Neural cell (in vitro differentiated cells): ENCODE data around the gene GPHN. TPM values are rescaled to one million over a fixed set of nuclear protein-coding genes. Genes with fewer than 3 reads are reported as not detected.

Source experiments
- H2AFZ ChIP-seq: fragments of 200-600, 300-800 bp; sonication (generic), shearing (Covaris generic); 2 replicates; pipeline ENCODE4 v1.6.0; 2014; ENCODE audit warnings: low read depth, mild to moderate bottlenecking, antibody characterized with exemption, low read length, moderate library complexity
- H3F3A ChIP-seq: fragments of 200-600 bp; shearing (Covaris generic); 2 replicates; pipeline ENCODE4 v1.6.1; 2016; ENCODE audit warnings: mild to moderate bottlenecking, moderate library complexity, mixed read lengths, antibody characterized with exemption, low read length; ENCODE audit not compliant: insufficient read depth, poor library complexity, severe bottlenecking
- H3K27ac ChIP-seq: fragments of 200-600, 300-800 bp; sonication (generic), shearing (Covaris generic); 2 replicates; pipeline ENCODE4 v1.5.1; 2014; ENCODE audit warnings: mild to moderate bottlenecking, low read length, moderate library complexity
- H3K27me3 ChIP-seq: fragments of 300-800, 200-600 bp; sonication (generic), shearing (Covaris generic); 2 replicates; pipeline ENCODE4 v1.6.0; 2014; ENCODE audit warnings: mild to moderate bottlenecking, low read depth, low read length, moderate library complexity; ENCODE audit not compliant: insufficient read depth
- H3K36me3 ChIP-seq: fragments of 300-800, 200-600 bp; sonication (generic), shearing (Covaris generic); 2 replicates; pipeline ENCODE4 v1.5.1; 2014; ENCODE audit warnings: mild to moderate bottlenecking, antibody characterized with exemption, low read length, moderate library complexity; ENCODE audit not compliant: insufficient read depth
- H3K4me2 ChIP-seq: fragments of 300-800, 200-600 bp; sonication (generic), shearing (Covaris generic); 2 replicates; pipeline ENCODE4 v1.6.0; 2014; ENCODE audit warnings: mild to moderate bottlenecking, low read length
- H3K4me3 ChIP-seq: fragments of 300-800, 200-600 bp; sonication (generic), shearing (Covaris generic); 2 replicates; pipeline ENCODE4 v1.5.1; 2014; ENCODE audit warnings: mild to moderate bottlenecking, low read length, moderate library complexity
- H3K79me2 ChIP-seq: fragments of 200-600 bp; shearing (Covaris generic); replicated peaks from 2 replicates; pipeline ENCODE4 v1.6.0; 2014; ENCODE audit warnings: mild to moderate bottlenecking, low read length, moderate library complexity; ENCODE audit not compliant: insufficient read depth
- H3K9ac ChIP-seq: fragments of 300-800, 200-600 bp; sonication (generic), shearing (Covaris generic); 2 replicates; pipeline ENCODE4 v1.6.1; 2016; ENCODE audit warnings: mild to moderate bottlenecking, low read length, mixed read lengths
- H3K9me2 ChIP-seq: fragments of 200-600 bp; shearing (Covaris generic); 2 replicates; pipeline ENCODE4 v1.6.1; 2016; ENCODE audit warnings: mild to moderate bottlenecking, low read length, mixed read lengths; ENCODE audit not compliant: insufficient read depth
- H3K9me3 ChIP-seq: fragments of 200-600, 300-800 bp; sonication (generic), shearing (Covaris generic); 2 replicates; pipeline ENCODE4 v1.6.1; 2016; ENCODE audit warnings: mild to moderate bottlenecking, mixed run types, low read length, moderate library complexity, mixed read lengths
- H4K20me1 ChIP-seq: fragments of 200-600 bp; shearing (Covaris generic); 2 replicates; pipeline ENCODE4 v1.6.1; 2016; ENCODE audit warnings: mild to moderate bottlenecking, mixed run types; ENCODE audit not compliant: insufficient read depth
- EP300 ChIP-seq: fragments of 450-650 bp; conservative IDR thresholded peaks from 2 replicates; pipeline ENCODE4 v1.6.1; 2014; ENCODE audit warnings: antibody characterized with exemption, mild to moderate bottlenecking, moderate library complexity; ENCODE audit not compliant: poor library complexity, severe bottlenecking
- EZH2 ChIP-seq: fragments of 200-600, 300-800 bp; shearing (Covaris generic), sonication (generic); IDR thresholded peaks from 2 replicates; pipeline ENCODE4 v1.6.1; 2014; ENCODE audit warnings: antibody characterized with exemption, low read length, borderline replicate concordance, mild to moderate bottlenecking; ENCODE audit not compliant: insufficient read depth, poor library complexity, severe bottlenecking
- MXI1 ChIP-seq: fragments of 450-650 bp; conservative IDR thresholded peaks from 2 replicates; pipeline ENCODE4 v1.6.1; 2014; ENCODE audit warnings: antibody characterized with exemption, mild to moderate bottlenecking; ENCODE audit not compliant: poor library complexity, severe bottlenecking
- POLR2AphosphoS5 ChIP-seq: IDR thresholded peaks from 2 replicates; pipeline ENCODE4 v1.6.1; 2012
- RAD21 ChIP-seq: fragments of 450-650 bp; conservative IDR thresholded peaks from 2 replicates; pipeline ENCODE4 v1.6.1; 2014; ENCODE audit warnings: antibody characterized with exemption, mild to moderate bottlenecking, moderate library complexity
- SMC3 ChIP-seq: fragments of 450-650 bp; conservative IDR thresholded peaks from 2 replicates; pipeline ENCODE4 v1.6.1; 2014; ENCODE audit warnings: antibody characterized with exemption, mild to moderate bottlenecking, moderate library complexity; ENCODE audit not compliant: poor library complexity
- TAF1 ChIP-seq: IDR thresholded peaks from 2 replicates; pipeline ENCODE4 v1.6.1; 2012; ENCODE audit warnings: low read depth
- polyA plus RNA-seq: library from polyadenylated mRNA; depleted of rRNA; stranded (reverse); fragments of >200 nt; gene quantifications from 2 replicates; pipeline ENCODE4 v1.2.3, GENCODE V29; 2014
- TF ChIP-seq, protein P1 (sequence below): IDR thresholded peaks from 2 replicates; pipeline ENCODE4 v1.6.1; 2012; ENCODE audit warnings: borderline replicate concordance
- TF ChIP-seq, protein P2 (sequence below): fragments of 450-650 bp; IDR thresholded peaks from 2 replicates; pipeline ENCODE4 v1.5.1; 2014; ENCODE audit warnings: antibody characterized with exemption, mild to moderate bottlenecking, moderate library complexity; ENCODE audit not compliant: poor library complexity, severe bottlenecking

Gene GPHN
- polyA plus RNA-seq, 1 donor from 2014 or later: 135 TPM

DNA sequence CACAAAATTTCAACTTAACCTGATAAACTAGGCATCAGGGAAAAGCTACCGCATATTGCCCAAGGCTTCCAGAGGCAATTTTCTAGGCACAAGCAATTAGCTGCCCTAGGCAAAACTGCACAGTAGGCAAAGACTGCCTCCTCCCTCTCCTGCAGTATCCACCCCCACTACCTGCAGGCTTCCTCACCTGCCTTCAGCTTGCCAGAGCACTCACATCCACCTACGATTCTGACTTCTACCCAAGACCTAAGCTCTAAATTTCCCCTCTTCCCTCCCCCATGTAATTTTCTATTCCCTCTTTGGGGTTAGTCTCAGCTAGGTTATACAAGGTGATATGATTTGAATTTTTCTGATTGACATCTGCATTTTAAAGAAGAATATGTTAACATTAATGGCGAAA, 43.7 kb upstream of the GPHN start:
- H3K27ac ChIP-seq: no peak overlapping the region
- H3K4me3 ChIP-seq: no peak overlapping the region
- H2AFZ ChIP-seq: no peak overlapping the region
- no peaks in the 10 kb centered on the region for H3F3A ChIP-seq
- no peaks in the 10 kb centered on the region for H3K36me3 ChIP-seq
- H3K27me3 ChIP-seq: no peaks in the 10 kb centered on the region
- no peak overlapping the region for H3K9ac ChIP-seq
- no peaks in the 10 kb centered on the region for H3K9me3 ChIP-seq
- no peaks in the 10 kb centered on the region for H3K9me2 ChIP-seq
- no peak overlapping the region for H3K4me2 ChIP-seq
- H4K20me1 ChIP-seq: no peaks in the 10 kb centered on the region
- no peaks in the 10 kb centered on the region for H3K79me2 ChIP-seq
- TF ChIP-seq SMC3 (no peak), TAF1 (no peak), RAD21 (no peak), POLR2AphosphoS5 (no peak), EZH2 (no peak)
- TF ChIP-seq, protein P1, sequence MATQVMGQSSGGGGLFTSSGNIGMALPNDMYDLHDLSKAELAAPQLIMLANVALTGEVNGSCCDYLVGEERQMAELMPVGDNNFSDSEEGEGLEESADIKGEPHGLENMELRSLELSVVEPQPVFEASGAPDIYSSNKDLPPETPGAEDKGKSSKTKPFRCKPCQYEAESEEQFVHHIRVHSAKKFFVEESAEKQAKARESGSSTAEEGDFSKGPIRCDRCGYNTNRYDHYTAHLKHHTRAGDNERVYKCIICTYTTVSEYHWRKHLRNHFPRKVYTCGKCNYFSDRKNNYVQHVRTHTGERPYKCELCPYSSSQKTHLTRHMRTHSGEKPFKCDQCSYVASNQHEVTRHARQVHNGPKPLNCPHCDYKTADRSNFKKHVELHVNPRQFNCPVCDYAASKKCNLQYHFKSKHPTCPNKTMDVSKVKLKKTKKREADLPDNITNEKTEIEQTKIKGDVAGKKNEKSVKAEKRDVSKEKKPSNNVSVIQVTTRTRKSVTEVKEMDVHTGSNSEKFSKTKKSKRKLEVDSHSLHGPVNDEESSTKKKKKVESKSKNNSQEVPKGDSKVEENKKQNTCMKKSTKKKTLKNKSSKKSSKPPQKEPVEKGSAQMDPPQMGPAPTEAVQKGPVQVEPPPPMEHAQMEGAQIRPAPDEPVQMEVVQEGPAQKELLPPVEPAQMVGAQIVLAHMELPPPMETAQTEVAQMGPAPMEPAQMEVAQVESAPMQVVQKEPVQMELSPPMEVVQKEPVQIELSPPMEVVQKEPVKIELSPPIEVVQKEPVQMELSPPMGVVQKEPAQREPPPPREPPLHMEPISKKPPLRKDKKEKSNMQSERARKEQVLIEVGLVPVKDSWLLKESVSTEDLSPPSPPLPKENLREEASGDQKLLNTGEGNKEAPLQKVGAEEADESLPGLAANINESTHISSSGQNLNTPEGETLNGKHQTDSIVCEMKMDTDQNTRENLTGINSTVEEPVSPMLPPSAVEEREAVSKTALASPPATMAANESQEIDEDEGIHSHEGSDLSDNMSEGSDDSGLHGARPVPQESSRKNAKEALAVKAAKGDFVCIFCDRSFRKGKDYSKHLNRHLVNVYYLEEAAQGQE: no peak

DNA sequence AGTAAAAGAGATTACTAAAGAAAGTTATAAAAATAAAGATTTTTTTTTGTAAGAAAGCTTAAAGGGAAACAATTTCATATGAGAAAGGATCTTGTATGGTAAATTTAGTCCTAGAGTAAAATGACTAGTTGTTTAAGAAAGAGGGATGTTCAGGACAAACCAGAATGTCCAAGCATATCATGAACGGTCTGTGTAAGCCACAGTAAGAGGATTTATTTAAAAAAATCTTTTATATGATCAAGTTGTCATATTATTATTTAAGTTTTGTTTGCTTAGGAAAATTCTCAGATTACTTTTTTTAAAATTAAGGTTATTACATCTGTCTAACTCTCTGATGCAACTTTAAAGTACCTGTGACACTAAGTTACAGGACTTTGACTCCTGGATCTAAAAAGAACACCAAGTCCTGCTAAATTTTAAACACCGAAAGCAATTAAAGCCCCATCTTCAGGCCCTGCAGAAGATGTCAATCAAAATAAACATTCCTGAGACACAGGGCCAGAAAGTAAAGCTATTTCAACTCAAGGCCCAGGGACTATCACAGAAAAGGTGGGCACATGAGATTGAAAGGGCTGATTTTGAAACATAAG, 39.1 kb upstream of the GPHN start:
- Histone ChIP-seq H3F3A (no peaks in the 10 kb centered on the region), H3K9ac (no peak overlapping the region), H3K4me2 (no peak overlapping the region), H3K36me3 (no peaks in the 10 kb centered on the region), H4K20me1 (no peaks in the 10 kb centered on the region), H3K27ac (no peak overlapping the region), H3K79me2 (no peaks in the 10 kb centered on the region), H3K4me3 (no peak overlapping the region), H2AFZ (no peak overlapping the region), H3K9me2 (no peaks in the 10 kb centered on the region), H3K9me3 (no peaks in the 10 kb centered on the region), H3K27me3 (no peaks in the 10 kb centered on the region)
- TF ChIP-seq MXI1 (no peak), POLR2AphosphoS5 (no peak), EZH2 (no peak), RAD21 (no peak), EP300 (no peak), TAF1 (no peak), SMC3 (no peak)
- TF ChIP-seq, protein P1: no peak
- TF ChIP-seq, protein P2, sequence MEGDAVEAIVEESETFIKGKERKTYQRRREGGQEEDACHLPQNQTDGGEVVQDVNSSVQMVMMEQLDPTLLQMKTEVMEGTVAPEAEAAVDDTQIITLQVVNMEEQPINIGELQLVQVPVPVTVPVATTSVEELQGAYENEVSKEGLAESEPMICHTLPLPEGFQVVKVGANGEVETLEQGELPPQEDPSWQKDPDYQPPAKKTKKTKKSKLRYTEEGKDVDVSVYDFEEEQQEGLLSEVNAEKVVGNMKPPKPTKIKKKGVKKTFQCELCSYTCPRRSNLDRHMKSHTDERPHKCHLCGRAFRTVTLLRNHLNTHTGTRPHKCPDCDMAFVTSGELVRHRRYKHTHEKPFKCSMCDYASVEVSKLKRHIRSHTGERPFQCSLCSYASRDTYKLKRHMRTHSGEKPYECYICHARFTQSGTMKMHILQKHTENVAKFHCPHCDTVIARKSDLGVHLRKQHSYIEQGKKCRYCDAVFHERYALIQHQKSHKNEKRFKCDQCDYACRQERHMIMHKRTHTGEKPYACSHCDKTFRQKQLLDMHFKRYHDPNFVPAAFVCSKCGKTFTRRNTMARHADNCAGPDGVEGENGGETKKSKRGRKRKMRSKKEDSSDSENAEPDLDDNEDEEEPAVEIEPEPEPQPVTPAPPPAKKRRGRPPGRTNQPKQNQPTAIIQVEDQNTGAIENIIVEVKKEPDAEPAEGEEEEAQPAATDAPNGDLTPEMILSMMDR: no peak
